GM19023 (cell line): ENCODE measurements around the gene TIGD3.

Experiments used
- ATAC-seq: cut with Tn5 transposase; IDR thresholded peaks from one replicate; pipeline ENCODE4 v1.9.1; 2021; ENCODE audit warnings: mild to moderate bottlenecking, moderate library complexity; ENCODE audit not compliant: unreplicated experiment

The TIGD3 gene

DNA sequence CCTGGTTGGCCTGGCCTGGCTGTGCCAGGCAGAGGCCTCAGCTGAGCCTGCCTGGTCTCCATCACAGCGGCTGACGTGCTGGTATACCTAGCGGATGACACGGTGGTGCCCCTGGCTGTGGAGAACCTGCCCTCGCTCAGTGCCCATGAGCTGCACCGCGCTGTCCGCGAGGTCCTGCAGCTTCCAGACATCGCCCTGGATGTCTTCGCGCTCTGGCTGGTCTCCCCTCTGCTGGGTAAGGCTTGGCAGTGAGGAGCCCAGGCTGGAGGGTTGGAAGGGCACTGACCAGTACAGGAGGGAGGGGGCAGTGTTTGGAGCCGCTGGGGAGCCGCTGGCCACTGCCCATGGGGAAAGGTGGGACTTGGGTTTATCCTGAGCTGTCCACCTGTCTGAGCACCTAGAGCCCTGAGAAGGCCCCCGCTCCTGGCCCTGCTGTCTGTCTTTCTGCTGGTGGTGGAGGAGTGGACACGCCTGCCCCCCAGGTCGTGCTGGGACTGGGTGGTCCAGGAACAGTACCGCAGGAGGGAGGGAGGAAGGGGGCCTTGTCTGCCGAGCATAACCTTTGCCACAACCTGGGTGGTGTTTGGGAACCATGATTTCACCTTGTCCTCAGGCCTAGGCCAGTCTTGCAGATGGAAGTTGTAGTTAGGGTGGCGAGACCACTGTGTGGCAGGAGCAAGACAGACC, 34.9 kb downstream of the TIGD3 start:
- no peak for ATAC-seq

DNA sequence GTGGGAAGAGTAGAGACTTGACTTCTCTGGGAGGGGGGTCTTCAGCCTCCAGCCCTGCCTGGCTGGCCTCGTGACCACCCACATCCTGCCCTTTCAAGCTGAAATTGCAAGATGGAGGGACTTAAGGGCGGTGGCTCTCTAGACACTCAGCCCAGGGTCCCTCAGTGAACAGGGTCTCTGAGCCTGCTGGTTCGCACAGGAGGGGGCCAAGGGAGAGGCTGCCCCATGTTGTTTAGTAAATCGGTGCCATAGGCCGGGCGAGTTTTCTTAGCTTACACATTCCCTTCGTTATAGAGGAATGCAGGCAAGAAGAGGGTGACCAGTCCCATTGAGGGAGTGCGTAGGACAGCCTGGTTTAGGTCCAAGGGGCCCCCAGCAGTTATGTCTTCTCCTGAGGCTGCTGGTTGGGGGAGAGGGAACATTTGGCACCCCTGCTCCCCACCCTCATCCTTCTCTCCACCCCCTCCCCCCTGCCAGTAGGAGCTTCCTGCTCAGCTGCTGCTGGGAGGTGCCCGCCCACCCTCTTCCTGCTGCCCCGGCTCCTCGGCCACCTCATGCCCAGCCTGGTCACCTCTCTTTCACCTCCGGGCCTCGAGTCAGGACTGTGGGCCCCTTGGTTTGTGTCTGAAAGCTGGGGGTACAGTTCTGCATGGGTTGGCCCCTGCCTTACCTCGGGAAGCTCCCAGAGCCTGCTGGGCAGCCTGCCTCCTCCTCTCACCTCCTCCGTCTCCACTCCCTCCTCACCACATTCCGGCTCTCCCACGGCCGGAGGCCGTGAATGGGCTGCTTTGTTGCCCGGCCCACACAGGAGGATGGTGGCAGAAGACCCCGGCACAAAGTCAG, 35.8 kb downstream of the TIGD3 start:
- no peak for ATAC-seq

GRCh38 chr11:65390996-65391395, 36.4 kb downstream of the TIGD3 start:
- ATAC-seq, result no peak

GRCh38 chr11:65392186-65392829, 37.8 kb downstream of the TIGD3 start:
- no peak for ATAC-seq

- no peak for ATAC-seq
Observed at GRCh38 chr11:65392899-65393298, 38.3 kb downstream of the TIGD3 start.

- no peak for ATAC-seq
Observed at GRCh38 chr11:65393513-65394079, 39.0 kb downstream of the TIGD3 start.

DNA sequence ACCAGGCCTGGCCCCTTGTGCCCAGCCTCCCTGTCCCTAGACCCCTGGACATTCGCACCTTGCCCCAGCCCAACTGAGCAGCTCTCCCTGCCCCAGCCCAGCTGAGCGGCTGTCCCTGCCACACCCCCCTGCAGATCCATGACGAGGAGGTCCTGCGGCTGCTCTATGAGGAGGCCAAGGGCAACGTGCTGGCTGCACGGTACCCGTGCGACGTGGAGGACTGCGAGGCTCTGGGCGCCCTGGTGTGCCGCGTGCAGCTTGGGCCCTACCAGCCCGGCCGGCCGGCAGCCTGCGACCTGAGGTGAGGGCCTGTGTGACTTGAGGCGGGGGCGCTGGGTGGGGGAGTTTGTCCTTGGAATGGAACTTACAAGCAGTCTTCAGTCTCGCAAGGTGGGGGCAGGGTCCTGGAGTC, 39.6 kb downstream of the TIGD3 start:
- no peak for ATAC-seq

DNA sequence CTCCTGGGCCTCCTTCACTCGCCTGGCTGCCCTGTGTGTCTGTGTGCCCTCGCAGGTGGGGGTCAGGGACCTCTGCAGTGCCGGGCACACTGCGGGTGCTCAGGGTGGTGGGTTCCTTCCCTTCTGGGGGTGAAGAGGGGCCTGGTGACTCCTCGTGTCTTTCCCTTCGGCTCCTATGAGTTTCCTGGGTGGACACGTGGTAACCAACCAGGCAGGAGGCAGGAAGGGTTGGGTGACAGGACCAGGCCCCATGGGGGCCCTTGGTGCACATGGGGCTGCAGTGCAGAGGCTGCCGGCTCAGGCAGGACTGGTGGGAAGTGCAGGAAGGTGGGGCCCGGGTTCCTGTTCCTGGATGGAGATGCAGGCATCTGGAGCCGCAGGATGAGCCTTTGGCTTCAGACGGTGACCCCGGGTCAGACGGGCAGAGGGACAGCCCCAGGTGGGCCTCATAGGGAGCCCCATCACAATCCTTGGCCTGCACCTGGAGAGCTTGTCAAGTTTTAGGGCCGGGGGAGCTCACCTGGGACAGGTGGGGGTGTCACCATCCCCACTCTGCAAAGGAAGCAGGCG, 41.5 kb downstream of the TIGD3 start:
- ATAC-seq, result no peak

- ATAC-seq, result no peak
Observed at GRCh38 chr11:65396769-65397745, 42.5 kb downstream of the TIGD3 start.

DNA sequence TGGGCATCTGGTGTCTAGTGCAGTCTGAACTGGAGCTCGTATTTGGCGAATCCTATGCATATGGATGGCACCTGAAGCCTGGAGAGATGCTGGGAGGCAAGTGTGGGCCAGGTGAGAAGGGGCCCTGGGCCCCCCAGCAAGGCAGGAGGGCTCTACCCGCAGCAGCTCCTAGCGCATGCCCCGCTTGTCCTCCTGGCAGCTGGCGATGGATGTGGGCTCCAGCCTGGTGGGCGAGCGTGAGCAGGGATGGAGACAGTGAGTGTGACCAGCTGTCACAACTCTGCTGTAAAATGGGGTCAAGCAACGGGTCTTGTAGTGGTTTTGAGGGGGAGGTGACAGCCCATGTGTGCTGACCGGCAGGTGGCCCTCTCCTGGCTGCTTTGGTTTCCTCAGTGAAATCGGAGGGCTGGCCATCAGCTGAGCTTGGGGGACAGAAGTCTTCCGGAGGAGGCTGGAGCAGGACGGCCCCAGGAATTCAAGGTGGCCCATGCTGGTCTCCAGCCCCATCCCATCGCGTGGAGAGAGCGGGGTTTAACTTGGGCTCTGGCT, 43.9 kb downstream of the TIGD3 start:
- no peak for ATAC-seq

DNA sequence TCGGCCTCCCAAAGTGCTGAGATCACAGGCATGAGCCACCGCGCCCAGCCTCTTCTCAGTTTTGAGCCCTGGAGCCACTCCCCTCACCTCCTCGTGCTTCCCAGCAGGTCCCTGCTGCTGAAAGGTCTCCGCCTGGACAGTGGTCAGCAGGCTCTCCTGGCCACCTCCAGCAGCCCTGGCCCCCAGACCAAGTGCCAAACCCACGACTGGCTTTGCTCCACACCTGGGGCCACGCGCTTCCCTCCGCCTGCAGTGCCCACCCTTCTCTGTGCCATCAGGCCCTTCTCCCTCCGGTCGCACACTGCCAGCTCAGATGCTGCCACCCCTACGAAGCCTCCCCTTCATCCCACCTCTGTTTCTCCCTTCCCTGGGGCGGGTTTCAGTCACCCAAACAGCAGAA, 44.7 kb downstream of the TIGD3 start:
- no peak for ATAC-seq

GRCh38 chr11:65399845-65400244, 45.3 kb downstream of the TIGD3 start:
- no peak for ATAC-seq

- ATAC-seq, result no peak
Observed at GRCh38 chr11:65400307-65401072, 45.9 kb downstream of the TIGD3 start.

DNA sequence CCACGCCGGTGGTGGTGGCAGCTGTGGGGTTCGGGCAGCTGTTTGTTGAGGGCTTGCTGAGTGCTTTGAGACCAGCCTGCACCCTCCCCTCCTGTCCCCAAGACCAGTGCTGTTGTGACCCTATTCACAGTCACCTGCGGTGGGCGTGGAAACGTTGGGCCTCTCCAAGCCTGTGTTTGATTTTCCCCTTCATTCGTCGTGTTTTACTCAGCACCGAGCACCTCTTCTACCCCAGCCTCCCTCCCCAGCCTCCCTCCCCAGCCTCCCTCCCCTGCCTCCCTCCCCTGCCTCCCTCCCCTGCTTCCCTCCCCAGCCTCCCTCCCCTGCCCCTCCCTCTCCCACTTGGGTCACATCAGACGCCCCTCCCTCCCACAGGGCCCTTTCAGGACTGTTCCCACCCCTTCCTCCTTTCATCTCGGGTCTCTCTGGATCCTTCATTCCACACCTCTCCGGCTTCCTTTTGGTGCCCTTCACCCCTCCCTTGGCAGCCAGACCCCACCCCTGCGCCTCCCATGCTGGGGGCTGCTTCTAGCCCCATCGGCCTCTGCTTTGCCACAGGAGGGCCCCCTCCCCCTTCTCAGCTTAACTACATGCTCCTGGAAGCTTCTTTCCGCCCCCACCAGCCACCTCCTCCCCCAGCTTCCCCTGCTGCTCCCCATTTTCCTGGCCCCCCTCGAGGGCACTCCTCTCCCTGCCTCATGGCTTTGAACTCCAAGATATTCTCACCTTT, 46.7 kb downstream of the TIGD3 start:
- no peak for ATAC-seq

DNA sequence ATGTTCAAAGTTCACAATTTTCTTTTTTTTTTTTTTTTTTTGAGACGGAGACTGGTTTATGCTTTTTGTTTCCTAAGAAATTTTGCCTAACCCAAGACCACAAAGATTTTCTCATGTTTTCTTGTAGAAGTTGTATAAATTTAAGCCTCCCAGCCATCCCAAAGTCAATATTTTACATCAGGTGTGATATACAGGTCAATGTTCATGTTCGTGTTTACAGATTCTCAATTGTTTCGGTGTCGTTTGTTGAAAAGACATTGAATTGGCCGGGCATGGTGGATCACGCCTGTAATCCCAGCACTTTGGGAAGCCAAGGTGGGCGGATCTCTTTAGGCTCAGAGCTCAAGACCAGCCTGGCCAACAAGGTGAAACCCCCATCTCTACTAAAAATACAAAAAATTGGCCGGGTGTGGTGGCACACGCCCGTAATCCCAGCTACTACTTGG, 47.3 kb downstream of the TIGD3 start:
- no peak for ATAC-seq

GRCh38 chr11:65402790-65403189, 48.2 kb downstream of the TIGD3 start:
- no peak for ATAC-seq

- no peak for ATAC-seq
Observed at GRCh38 chr11:65403607-65404121, 49.1 kb downstream of the TIGD3 start.

- no peak for ATAC-seq
Observed at GRCh38 chr11:65404210-65404609, 49.7 kb downstream of the TIGD3 start.
